ENCODE measurements around the gene GGA2. TPM values are rescaled to one million over a fixed set of nuclear protein-coding genes. Genes with fewer than 3 reads are reported as not detected.

Gene GGA2
- polyA plus RNA-seq, 1 experiment = 19.0 TPM

GRCh38 chr16:23523321-23523720 is 13.0 kb upstream of the GGA2 start:
- ChIA-PET CTCF (no interaction called here), POLR2A (no interaction called here)
- H3K36me3 ChIP-seq (ENCODE audit: control insufficient read depth, insufficient read depth, low read length) = peaks cover 13% of the 10 kb centered on the region
- no peak for TF ChIP-seq CTCF (IDR thresholded peaks at IDR 0.05; ENCODE audit: insufficient read depth, low read depth, low read length)
- no peak overlapping the region for H3K4me3 ChIP-seq (ENCODE audit: low read depth, low read length)
- no peak for DNase-seq (ENCODE audit: low read depth)
- no peaks in the 10 kb centered on the region for H3K27me3 ChIP-seq (ENCODE audit: control insufficient read depth, insufficient read depth, low read length)

GRCh38 chr16:23521965-23522364 is 11.7 kb upstream of the GGA2 start:
- DNase-seq (ENCODE audit: low read depth) = no peak

DNA sequence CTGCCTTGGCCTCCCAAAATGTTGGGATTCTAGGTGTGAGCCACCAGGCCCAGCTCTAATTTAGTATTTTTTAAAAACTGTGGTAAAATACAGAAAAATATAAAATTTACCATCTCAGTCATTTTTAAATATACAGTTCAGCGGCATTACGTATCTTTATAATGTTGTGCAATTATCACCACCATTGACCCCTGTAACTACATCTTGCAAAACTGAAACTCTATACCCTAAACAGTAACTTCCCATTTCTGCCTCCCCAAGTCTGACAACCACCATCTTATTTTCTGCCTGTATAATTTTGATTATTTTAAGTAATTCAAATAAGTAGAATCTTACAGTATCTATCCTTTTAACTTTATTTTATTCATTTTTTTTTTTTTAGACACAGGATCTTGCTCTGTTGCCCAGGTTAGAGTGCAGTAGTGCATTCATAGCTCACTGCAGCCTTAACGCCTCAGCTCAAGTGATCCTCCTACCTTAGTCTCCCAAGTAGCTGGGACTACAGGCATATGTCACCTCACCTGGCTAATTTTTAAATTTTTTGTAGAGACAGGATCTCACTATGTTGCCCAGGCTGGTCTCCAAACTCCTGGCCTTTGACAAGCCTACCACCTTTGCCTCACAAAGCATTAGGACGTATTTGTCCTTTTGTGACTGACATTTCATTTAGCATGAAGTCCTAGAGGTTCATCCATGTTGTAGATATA is 10.9 kb upstream of the GGA2 start:
- CTCF ChIA-PET = interaction anchor here (1.8 kb wide), 1 partner anchor 17 kb away, joined by 5 read pairs; no protein-coding TSS in a partner anchor
- no peak overlapping the region for H3K4me3 ChIP-seq (ENCODE audit: low read depth, low read length)
- no peak for DNase-seq (ENCODE audit: low read depth)
- peaks cover 12% of the 10 kb centered on the region for H3K36me3 ChIP-seq (ENCODE audit: control insufficient read depth, insufficient read depth, low read length)
- H3K27me3 ChIP-seq (ENCODE audit: control insufficient read depth, insufficient read depth, low read length) = no peaks in the 10 kb centered on the region
- POLR2A ChIA-PET = no interaction called here
- no peak for TF ChIP-seq CTCF (IDR thresholded peaks at IDR 0.05; ENCODE audit: insufficient read depth, low read depth, low read length)

More at GRCh38 chr16:23521965-23522364, 11.7 kb upstream of the GGA2 start:
- ChIA-PET CTCF (interaction anchor here (1.8 kb wide), 1 partner anchor 17 kb away, joined by 5 read pairs; no protein-coding TSS in a partner anchor), POLR2A (no interaction called here)
- H3K36me3 ChIP-seq (ENCODE audit: control insufficient read depth, insufficient read depth, low read length) = peaks cover 12% of the 10 kb centered on the region
- no peak overlapping the region for H3K4me3 ChIP-seq (ENCODE audit: low read depth, low read length)
- TF ChIP-seq CTCF (IDR thresholded peaks at IDR 0.05; ENCODE audit: insufficient read depth, low read depth, low read length) = no peak
- no peaks in the 10 kb centered on the region for H3K27me3 ChIP-seq (ENCODE audit: control insufficient read depth, insufficient read depth, low read length)

DNA sequence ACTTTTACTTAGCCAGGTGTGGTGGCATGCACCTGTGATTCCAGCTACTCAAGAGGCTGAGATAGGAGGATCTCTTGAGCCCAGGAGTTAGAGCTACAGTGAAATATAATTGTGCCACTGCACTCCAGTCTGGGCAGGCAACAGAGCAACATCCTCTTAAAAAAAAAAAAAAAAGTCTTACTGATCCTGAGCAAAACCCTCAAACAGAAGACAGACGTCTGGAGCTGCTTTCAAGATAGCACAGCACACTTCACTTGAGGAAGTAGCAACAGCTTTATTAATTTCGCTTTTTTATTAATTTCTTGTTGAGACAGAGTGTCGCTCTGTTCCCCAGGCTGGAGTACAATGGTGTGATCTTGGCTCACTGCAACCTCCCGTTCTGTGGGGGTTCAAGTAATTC is 10.2 kb upstream of the GGA2 start:
- TF ChIP-seq CTCF (IDR thresholded peaks at IDR 0.05; ENCODE audit: insufficient read depth, low read depth, low read length) = no peak
- H3K4me3 ChIP-seq (ENCODE audit: low read depth, low read length) = no peak overlapping the region
- ChIA-PET CTCF (no interaction called here), POLR2A (no interaction called here)
- H3K27me3 ChIP-seq (ENCODE audit: control insufficient read depth, insufficient read depth, low read length) = no peaks in the 10 kb centered on the region
- peaks cover 12% of the 10 kb centered on the region for H3K36me3 ChIP-seq (ENCODE audit: control insufficient read depth, insufficient read depth, low read length)
- DNase-seq (ENCODE audit: low read depth) = no peak

- ChIA-PET POLR2A (no interaction called here), CTCF (no interaction called here)
- no peak for DNase-seq (ENCODE audit: low read depth)
- TF ChIP-seq CTCF (IDR thresholded peaks at IDR 0.05; ENCODE audit: insufficient read depth, low read depth, low read length) = no peak
- no peak overlapping the region for H3K4me3 ChIP-seq (ENCODE audit: low read depth, low read length)
- peaks cover 10% of the 10 kb centered on the region for H3K36me3 ChIP-seq (ENCODE audit: control insufficient read depth, insufficient read depth, low read length)
- no peaks in the 10 kb centered on the region for H3K27me3 ChIP-seq (ENCODE audit: control insufficient read depth, insufficient read depth, low read length)
Observed at GRCh38 chr16:23519282-23519681, 9.0 kb upstream of the GGA2 start.

Measured in BJ (cell line).